Activated CD8-positive, alpha-beta T cell treated with anti-CD3 and anti-CD28 coated beads for 36 hours (primary cell): ENCODE results near the gene KIAA1328. TPM values are rescaled to one million over a fixed set of nuclear protein-coding genes. Genes with fewer than 3 reads are reported as not detected.

Experiments used
- ATAC-seq: fragments of 200-7000 bp; cut with Tn5 transposase; one replicate; pipeline ENCODE4 v1.10.0; 2021; ENCODE audit warnings: mild to moderate bottlenecking, moderate library complexity
- CTCF ChIA-PET: fragments of 350-600 bp; sonication (Branson Sonifier 250); formaldehyde crosslinking; loops from one replicate; lab custom pipeline; 2021; ENCODE audit warnings: antibody characterized with exemption; lab: Charles Lee
- POLR2A ChIA-PET: fragments of 350-600 bp; sonication (Branson Sonifier 250); formaldehyde crosslinking; loops from one replicate; lab custom pipeline; 2021; ENCODE audit warnings: antibody characterized with exemption; lab: Charles Lee
- DNase-seq: peaks from one replicate; pipeline ENCODE4 v3.0.0-alpha.2; 2020
- H3K27ac Mint-ChIP-seq: one replicate; pipeline ENCODE4 v1.8.0; 2021; ENCODE audit warnings: mild to moderate bottlenecking, mixed read lengths
- H3K27me3 Mint-ChIP-seq: one replicate; pipeline ENCODE4 v1.8.0; 2021; ENCODE audit warnings: mixed read lengths
- H3K36me3 Mint-ChIP-seq: one replicate; pipeline ENCODE4 v1.8.0; 2021; ENCODE audit warnings: low read depth, mixed read lengths
- H3K4me1 Mint-ChIP-seq: one replicate; pipeline ENCODE4 v1.8.0; 2021; ENCODE audit warnings: low read depth, mixed read lengths
- H3K4me3 Mint-ChIP-seq: one replicate; pipeline ENCODE4 v1.8.0; 2021; ENCODE audit warnings: mild to moderate bottlenecking, moderate library complexity, mixed read lengths
- H3K9me3 Mint-ChIP-seq: one replicate; pipeline ENCODE4 v1.8.0; 2021; ENCODE audit warnings: mixed read lengths
- intact Hi-C: fragments of 100-400 bp; cut with micrococcal nuclease; formaldehyde crosslinking; loops from one replicate; pipeline ENCODE4 v1.10.0; 2022
- total RNA-seq, 2 experiments: library from RNA; stranded (reverse); gene quantifications; one replicate each; pipeline ENCODE4 v1.2.3, GENCODE V29; 2021
- TF ChIP-seq, protein P1 (sequence below): fragments of 200-600 bp; IDR thresholded peaks from one replicate; pipeline ENCODE4 v1.8.0; 2022; ENCODE audit warnings: antibody characterized with exemption, mild to moderate bottlenecking

KIAA1328 gene
- total RNA-seq, 2 experiments from 2014 or later = 5.9 to 6.1 TPM

DNA sequence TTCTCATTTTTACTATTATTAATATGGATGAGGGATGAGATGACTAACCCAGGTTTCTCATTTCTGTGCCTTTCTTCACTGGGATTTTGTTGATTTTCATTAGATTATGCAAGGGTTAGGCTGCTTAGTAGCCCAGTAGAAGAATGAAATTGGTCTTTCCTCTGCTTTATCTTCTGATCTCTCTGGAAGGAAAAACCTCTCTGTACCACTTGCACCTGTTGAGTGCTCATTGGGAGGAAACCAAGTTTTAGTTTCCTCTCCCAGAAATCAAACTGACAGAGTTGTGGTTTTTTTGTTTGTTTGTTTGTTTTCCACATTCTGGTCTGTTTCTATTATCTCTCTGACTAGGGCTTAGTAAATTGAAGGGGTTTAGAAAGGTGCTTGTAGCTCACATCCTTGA is 60.8 kb downstream of the KIAA1328 start:
- ChIA-PET CTCF (no interaction called here), POLR2A (interaction anchor here (1.6 kb wide), 1 partner anchor 61 kb away, joined by 3 read pairs; the partner anchor contains the start of genes KIAA1328 and TPGS2)
- ATAC-seq = no peak
- Mint-ChIP-seq H3K36me3 (peaks cover 11% of the 10 kb centered on the region), H3K4me1 (no peaks in the 10 kb centered on the region), H3K27me3 (no peaks in the 10 kb centered on the region), H3K27ac (no peak overlapping the region), H3K4me3 (no peak overlapping the region), H3K9me3 (no peaks in the 10 kb centered on the region)
- no peak for DNase-seq
- TF ChIP-seq, protein P1, sequence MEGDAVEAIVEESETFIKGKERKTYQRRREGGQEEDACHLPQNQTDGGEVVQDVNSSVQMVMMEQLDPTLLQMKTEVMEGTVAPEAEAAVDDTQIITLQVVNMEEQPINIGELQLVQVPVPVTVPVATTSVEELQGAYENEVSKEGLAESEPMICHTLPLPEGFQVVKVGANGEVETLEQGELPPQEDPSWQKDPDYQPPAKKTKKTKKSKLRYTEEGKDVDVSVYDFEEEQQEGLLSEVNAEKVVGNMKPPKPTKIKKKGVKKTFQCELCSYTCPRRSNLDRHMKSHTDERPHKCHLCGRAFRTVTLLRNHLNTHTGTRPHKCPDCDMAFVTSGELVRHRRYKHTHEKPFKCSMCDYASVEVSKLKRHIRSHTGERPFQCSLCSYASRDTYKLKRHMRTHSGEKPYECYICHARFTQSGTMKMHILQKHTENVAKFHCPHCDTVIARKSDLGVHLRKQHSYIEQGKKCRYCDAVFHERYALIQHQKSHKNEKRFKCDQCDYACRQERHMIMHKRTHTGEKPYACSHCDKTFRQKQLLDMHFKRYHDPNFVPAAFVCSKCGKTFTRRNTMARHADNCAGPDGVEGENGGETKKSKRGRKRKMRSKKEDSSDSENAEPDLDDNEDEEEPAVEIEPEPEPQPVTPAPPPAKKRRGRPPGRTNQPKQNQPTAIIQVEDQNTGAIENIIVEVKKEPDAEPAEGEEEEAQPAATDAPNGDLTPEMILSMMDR = no peak
- intact Hi-C loops = no loop called here

DNA sequence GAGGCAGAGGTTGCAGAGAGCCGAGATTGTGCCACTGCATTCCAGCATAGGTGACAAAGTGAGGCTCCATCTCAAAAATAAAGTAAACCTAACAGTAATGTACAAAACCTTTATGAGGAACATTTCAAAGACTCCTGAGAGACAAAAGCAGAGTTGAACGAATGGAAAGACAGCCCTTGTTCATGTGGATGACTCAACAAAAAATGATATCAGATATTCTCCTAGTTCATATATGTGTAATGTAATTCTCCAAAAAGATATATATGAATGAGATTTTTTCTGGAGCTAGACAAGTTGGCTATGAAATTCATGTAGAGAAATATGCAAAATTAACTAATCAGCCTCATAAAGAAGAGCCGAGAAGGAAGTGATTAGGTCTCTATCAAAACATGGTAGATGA is 61.7 kb downstream of the KIAA1328 start:
- Mint-ChIP-seq H3K4me1 (no peaks in the 10 kb centered on the region), H3K27ac (no peak overlapping the region), H3K27me3 (no peaks in the 10 kb centered on the region), H3K4me3 (no peak overlapping the region), H3K9me3 (no peaks in the 10 kb centered on the region), H3K36me3 (peaks cover 8% of the 10 kb centered on the region)
- TF ChIP-seq, protein P1 = no peak
- ChIA-PET CTCF (no interaction called here), POLR2A (no interaction called here)
- intact Hi-C loops = no loop called here
- DNase-seq (no peak), ATAC-seq (no peak)

DNA sequence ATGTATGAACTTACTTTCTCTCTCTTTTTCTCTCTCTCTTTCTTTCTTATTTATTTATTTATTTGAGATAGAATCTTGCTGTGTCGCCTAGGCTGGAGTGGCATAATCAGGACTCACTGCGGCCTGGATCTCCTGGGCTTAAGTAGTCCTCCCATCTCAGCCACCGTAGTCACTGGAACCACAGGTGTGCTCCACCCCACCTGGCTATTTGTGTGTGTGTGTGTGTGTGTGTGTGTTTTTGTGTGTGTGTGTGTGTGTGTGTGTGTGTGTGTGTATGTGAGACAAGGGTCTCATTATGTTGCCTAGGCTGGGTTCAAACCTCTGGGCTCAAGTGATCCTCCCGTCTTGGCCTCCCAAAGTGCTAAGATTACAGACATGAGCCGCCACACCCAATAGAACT is 64.3 kb downstream of the KIAA1328 start:
- no peaks in the 10 kb centered on the region for H3K9me3 Mint-ChIP-seq
- H3K36me3 Mint-ChIP-seq = peaks cover 5% of the 10 kb centered on the region
- H3K4me1 Mint-ChIP-seq = no peaks in the 10 kb centered on the region
- intact Hi-C loops = no loop called here
- no peak overlapping the region for H3K27ac Mint-ChIP-seq
- CTCF ChIA-PET = no interaction called here
- POLR2A ChIA-PET = no interaction called here
- ATAC-seq = no peak
- TF ChIP-seq, protein P1 = no peak
- no peak overlapping the region for H3K4me3 Mint-ChIP-seq
- no peak for DNase-seq
- H3K27me3 Mint-ChIP-seq = no peaks in the 10 kb centered on the region

DNA sequence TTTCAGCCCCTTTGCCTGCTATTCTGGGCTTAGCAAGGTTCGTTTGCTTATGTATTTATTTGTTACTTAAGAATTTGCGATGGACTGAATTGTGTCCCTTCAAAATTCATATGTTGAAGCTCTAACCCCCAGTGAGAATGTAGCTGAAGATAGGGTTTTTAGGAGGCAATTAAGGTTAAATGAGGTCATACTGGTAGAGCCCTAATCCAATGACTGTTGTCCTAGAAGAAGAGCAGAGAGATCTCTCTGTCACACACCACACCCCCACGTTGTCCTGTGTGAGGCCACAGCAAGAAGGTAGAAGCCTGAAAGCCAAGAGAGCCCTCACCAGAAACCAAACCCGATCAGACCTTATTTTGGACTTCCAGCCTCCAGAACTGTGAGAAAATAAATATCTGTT is 66.7 kb downstream of the KIAA1328 start:
- intact Hi-C loops = no loop called here
- Mint-ChIP-seq H3K36me3 (peaks cover 6% of the 10 kb centered on the region), H3K4me3 (no peak overlapping the region), H3K9me3 (peaks cover 4% of the 10 kb centered on the region), H3K4me1 (no peaks in the 10 kb centered on the region), H3K27me3 (no peaks in the 10 kb centered on the region), H3K27ac (no peak overlapping the region)
- DNase-seq (no peak), ATAC-seq (no peak)
- TF ChIP-seq, protein P1 = no peak
- ChIA-PET CTCF (interaction anchor here (0.6 to 1.1 kb wide), 2 partner anchors 26 to 208 kb away, joined by 3 read pairs; no protein-coding TSS in a partner anchor), POLR2A (no interaction called here)

DNA sequence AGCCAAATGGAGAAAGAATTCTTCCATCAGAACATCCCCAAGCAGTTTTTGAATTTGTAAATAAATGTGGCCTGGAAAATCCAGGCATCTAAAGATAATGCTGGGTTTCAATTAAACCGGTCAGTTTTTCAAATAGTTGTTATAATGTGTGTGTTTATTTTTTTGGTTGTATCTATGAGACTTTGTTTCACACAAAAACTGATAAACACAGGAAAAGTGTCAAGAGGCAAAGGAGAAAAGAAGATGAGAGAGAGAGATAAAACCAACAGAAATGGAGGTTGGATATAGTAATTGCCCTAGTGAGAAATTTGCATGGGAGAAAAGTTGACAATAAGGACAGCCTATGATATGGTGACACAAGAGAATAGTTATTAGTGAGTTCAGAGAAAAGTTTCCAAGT is 68.3 kb downstream of the KIAA1328 start:
- Mint-ChIP-seq H3K4me3 (no peak overlapping the region), H3K36me3 (peaks cover 6% of the 10 kb centered on the region), H3K4me1 (no peaks in the 10 kb centered on the region), H3K27ac (no peak overlapping the region), H3K9me3 (peaks cover 4% of the 10 kb centered on the region), H3K27me3 (no peaks in the 10 kb centered on the region)
- intact Hi-C loops = no loop called here
- ATAC-seq (no peak), DNase-seq (no peak)
- ChIA-PET CTCF (interaction anchor here (0.8 kb wide), 1 partner anchor 8 kb away, joined by 3 read pairs; no protein-coding TSS in a partner anchor), POLR2A (no interaction called here)
- TF ChIP-seq, protein P1 = no peak
